HCT116 (cell line): ENCODE measurements around the gene VEPH1. TPM values are rescaled to one million over a fixed set of nuclear protein-coding genes. Genes with fewer than 3 reads are reported as not detected.

Experiments used
- ATAC-seq: fragments of 200-7000 bp; cut with Tn5 transposase; 2 replicates; pipeline ENCODE4 v1.9.1; 2020; ENCODE audit warnings: mild to moderate bottlenecking, moderate library complexity
- BruUV-seq: library from RNA; stranded (reverse); fragments of 400-500 nt; replicated peaks from 2 replicates; lab custom pipeline; 2021; lab: Mats Ljungman, UMichigan
- CTCF ChIA-PET: fragments of 300-600 bp; sonication (Branson Sonifier 250); formaldehyde crosslinking; loops from one replicate; lab custom pipeline; 2021; ENCODE audit warnings: antibody characterized with exemption; lab: Charles Lee
- POLR2A ChIA-PET: fragments of 300-600, 350-600 bp; sonication (Branson Sonifier 250); formaldehyde crosslinking; loops from one replicate; lab custom pipeline; 2021; ENCODE audit warnings: antibody characterized with exemption; lab: Charles Lee
- RAD21 ChIA-PET, 2 experiments: fragments of 300-600 bp; sonication (Branson Sonifier 250); formaldehyde crosslinking; loops; one replicate each; lab custom pipeline; 2023; ENCODE audit warnings: low total read pairs in 2 of 2; ENCODE audit not compliant: uncharacterized antibody in 2 of 2, unreplicated experiment in 2 of 2, low non-redundant PET in 1 of 2; lab: Charles Lee
- DNase-seq: peaks from one replicate; pipeline ENCODE4 v3.0.0-alpha.2; 2010; ENCODE audit warnings: low read depth, low spot score
- H2AFZ ChIP-seq: fragments of 200-600 bp; shearing (Covaris generic), sonication (generic); 2 replicates; pipeline ENCODE4 v1.6.1; 2017; ENCODE audit warnings: low read depth, mixed run types, mixed read lengths, antibody characterized with exemption, low read length; ENCODE audit not compliant: poor library complexity, severe bottlenecking
- H3K27ac ChIP-seq: 2 replicates; pipeline ENCODE4 v1.5.1; 2012; ENCODE audit warnings: low read depth, low read length
- H3K27me3 ChIP-seq: fragments of 200-600 bp; sonication (generic); 2 replicates; pipeline ENCODE4 v1.6.1; 2016; ENCODE audit warnings: mixed run types, low read length, mixed read lengths; ENCODE audit not compliant: insufficient read depth
- H3K36me3 ChIP-seq, 2 experiments: fragments of 200-500 bp in 1 of 2; fragments of 200-600 bp in 1 of 2; sonication (Bioruptor generic) in 1 of 2; sonication (generic) in 1 of 2; 2 replicates each; pipeline versions ENCODE4 v1.5.1 to v1.6.1; 2014 to 2016; ENCODE audit warnings: low read length in 2 of 2, inconsistent platforms in 1 of 2, mixed read lengths in 1 of 2, mixed run types in 1 of 2; ENCODE audit not compliant: insufficient read depth in 2 of 2, control insufficient read depth in 1 of 2
- H3K4me1 ChIP-seq, 2 experiments: fragments of 200-600 bp in 1 of 2; sonication (generic) in 1 of 2; 2 replicates each; pipeline versions ENCODE4 v1.5.1 to v1.6.1; 2012 to 2017; ENCODE audit warnings: low read length in 2 of 2, inconsistent platforms in 1 of 2, mild to moderate bottlenecking in 1 of 2, mixed read lengths in 1 of 2, mixed run types in 1 of 2, moderate library complexity in 1 of 2; ENCODE audit not compliant: insufficient read depth in 2 of 2, control insufficient read depth in 1 of 2
- H3K4me2 ChIP-seq: fragments of 200-600 bp; sonication (generic); 2 replicates; pipeline ENCODE4 v1.6.1; 2017; ENCODE audit warnings: mixed run types, low read length, mixed read lengths
- H3K4me3 ChIP-seq, 2 experiments: fragments of 200-600 bp in 1 of 2; sonication (generic) in 1 of 2; replicated peaks in 1 of 2; 2 replicates each; pipeline ENCODE4 v1.5.1; 2011 to 2016; ENCODE audit warnings: low read length in 2 of 2, control low read depth in 1 of 2, low read depth in 1 of 2, mild to moderate bottlenecking in 1 of 2, mixed read lengths in 1 of 2, mixed run types in 1 of 2
- H3K79me2 ChIP-seq: fragments of 200-600 bp; sonication (generic); 2 replicates; pipeline ENCODE4 v1.6.1; 2017; ENCODE audit warnings: mild to moderate bottlenecking, mixed run types, low read length, moderate library complexity, mixed read lengths; ENCODE audit not compliant: insufficient read depth
- H3K9ac ChIP-seq: fragments of 200-600 bp; sonication (generic); 2 replicates; pipeline ENCODE4 v1.6.1; 2016; ENCODE audit warnings: low read length, mixed read lengths
- H3K9me2 ChIP-seq: fragments of 200-600 bp; sonication (generic), shearing (Covaris generic); 2 replicates; pipeline ENCODE4 v1.6.1; 2017; ENCODE audit warnings: mixed run types, mild to moderate bottlenecking, moderate library complexity; ENCODE audit not compliant: insufficient read depth
- H3K9me3 ChIP-seq, 2 experiments: fragments of 200-500 bp in 1 of 2; fragments of 200-600 bp in 1 of 2; sonication (Bioruptor generic) in 1 of 2; sonication (generic) in 1 of 2; 2 replicates each; pipeline ENCODE4 v1.6.1; 2014 to 2017; ENCODE audit warnings: low read length in 2 of 2, mixed read lengths in 2 of 2, inconsistent platforms in 1 of 2, low read depth in 1 of 2, mild to moderate bottlenecking in 1 of 2, mixed run types in 1 of 2, moderate library complexity in 1 of 2; ENCODE audit not compliant: control insufficient read depth in 1 of 2, insufficient read depth in 1 of 2
- H4K20me1 ChIP-seq: fragments of 200-600 bp; sonication (generic), shearing (Covaris generic); 2 replicates; pipeline ENCODE4 v1.6.1; 2017; ENCODE audit warnings: mixed run types, mild to moderate bottlenecking, moderate library complexity; ENCODE audit not compliant: insufficient read depth
- EZH2 ChIP-seq: fragments of 200-600 bp; sonication (generic); IDR thresholded peaks from 2 replicates; pipeline ENCODE4 v1.6.1; 2017; ENCODE audit warnings: antibody characterized with exemption, mixed run types
- JUND ChIP-seq: IDR thresholded peaks from 2 replicates; pipeline ENCODE4 v1.6.1; 2012
- POLR2A ChIP-seq: IDR thresholded peaks from 2 replicates; pipeline ENCODE4 v1.7.0; 2011; ENCODE audit warnings: borderline replicate concordance; ENCODE audit not compliant: insufficient read depth, insufficient read length; ENCODE audit errors: extremely low read depth
- POLR2AphosphoS5 ChIP-seq: IDR thresholded peaks from 2 replicates; pipeline ENCODE4 v1.6.1; 2011; ENCODE audit warnings: mild to moderate bottlenecking, low read depth, low read length, moderate library complexity
- SRF ChIP-seq: IDR thresholded peaks from 2 replicates; pipeline ENCODE4 v1.6.1; 2012; ENCODE audit warnings: low read depth
- ZFX ChIP-seq: fragments of 450-650 bp; IDR thresholded peaks from 2 replicates; pipeline ENCODE4 v1.6.1; 2017
- intact Hi-C: fragments of 100-400 bp; cut with micrococcal nuclease; formaldehyde crosslinking; loops from 2 replicates; pipeline ENCODE4 v1.10.0; 2022
- total RNA-seq: library from RNA; stranded (reverse); gene quantifications from one replicate; pipeline ENCODE4 v1.2.1, GENCODE V29; 2021; ENCODE audit not compliant: unreplicated experiment
- TF ChIP-seq, protein P1 (sequence below): IDR thresholded peaks from 2 replicates; pipeline ENCODE4 v1.6.1; 2012; ENCODE audit warnings: low read depth
- TF ChIP-seq, protein P2 (sequence below): IDR thresholded peaks from 2 replicates; pipeline ENCODE4 v1.6.1; 2012

VEPH1 gene
- total RNA-seq, 1 experiment from 2014 or later: 4.9 TPM

DNA sequence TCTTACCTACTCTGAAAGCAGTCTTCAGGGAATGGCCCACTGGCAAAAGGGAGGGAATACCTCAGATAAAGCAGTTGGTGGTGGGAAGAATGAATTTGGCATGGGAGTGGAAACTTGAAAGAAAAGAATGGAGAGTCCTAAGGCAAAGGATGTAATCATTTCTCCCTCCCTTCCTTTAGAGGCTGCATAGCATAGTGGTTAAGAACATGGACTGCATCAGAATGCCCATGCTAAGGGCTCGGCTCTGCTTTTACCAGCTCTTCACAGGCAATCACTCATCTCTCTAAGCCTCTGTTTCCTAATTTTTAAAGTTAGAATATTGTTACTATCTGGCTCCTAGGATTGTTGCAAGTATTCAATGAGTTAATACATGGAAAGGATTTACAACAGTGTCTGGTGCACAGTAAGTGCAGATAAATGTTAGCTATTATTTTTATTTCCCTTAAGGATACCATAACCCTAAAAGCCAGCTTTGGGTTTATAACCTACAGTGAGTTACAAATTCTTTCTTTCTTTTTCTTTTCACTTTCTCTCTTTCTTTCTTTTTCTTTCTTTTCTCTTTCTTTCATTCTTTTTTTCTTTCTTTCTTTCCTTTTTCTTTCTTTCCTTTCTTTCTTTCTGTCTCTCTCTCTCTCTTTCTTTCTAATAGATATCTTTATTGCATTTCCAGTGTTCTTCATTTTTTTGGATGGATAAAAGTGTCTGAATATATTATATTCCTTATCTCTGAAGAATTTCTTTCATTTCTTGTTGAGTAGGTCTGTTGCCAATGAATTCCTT lies 23.6 kb downstream of the VEPH1 start:
- no peak for DNase-seq
- no peak overlapping the region for H2AFZ ChIP-seq
- H3K79me2 ChIP-seq: no peaks in the 10 kb centered on the region
- no peaks in the 10 kb centered on the region for H3K9me3 ChIP-seq
- no TSS peak for BruUV-seq
- TF ChIP-seq, protein P1, sequence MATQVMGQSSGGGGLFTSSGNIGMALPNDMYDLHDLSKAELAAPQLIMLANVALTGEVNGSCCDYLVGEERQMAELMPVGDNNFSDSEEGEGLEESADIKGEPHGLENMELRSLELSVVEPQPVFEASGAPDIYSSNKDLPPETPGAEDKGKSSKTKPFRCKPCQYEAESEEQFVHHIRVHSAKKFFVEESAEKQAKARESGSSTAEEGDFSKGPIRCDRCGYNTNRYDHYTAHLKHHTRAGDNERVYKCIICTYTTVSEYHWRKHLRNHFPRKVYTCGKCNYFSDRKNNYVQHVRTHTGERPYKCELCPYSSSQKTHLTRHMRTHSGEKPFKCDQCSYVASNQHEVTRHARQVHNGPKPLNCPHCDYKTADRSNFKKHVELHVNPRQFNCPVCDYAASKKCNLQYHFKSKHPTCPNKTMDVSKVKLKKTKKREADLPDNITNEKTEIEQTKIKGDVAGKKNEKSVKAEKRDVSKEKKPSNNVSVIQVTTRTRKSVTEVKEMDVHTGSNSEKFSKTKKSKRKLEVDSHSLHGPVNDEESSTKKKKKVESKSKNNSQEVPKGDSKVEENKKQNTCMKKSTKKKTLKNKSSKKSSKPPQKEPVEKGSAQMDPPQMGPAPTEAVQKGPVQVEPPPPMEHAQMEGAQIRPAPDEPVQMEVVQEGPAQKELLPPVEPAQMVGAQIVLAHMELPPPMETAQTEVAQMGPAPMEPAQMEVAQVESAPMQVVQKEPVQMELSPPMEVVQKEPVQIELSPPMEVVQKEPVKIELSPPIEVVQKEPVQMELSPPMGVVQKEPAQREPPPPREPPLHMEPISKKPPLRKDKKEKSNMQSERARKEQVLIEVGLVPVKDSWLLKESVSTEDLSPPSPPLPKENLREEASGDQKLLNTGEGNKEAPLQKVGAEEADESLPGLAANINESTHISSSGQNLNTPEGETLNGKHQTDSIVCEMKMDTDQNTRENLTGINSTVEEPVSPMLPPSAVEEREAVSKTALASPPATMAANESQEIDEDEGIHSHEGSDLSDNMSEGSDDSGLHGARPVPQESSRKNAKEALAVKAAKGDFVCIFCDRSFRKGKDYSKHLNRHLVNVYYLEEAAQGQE: no peak
- TF ChIP-seq EZH2: no peak
- no peak for TF ChIP-seq POLR2A
- no peak for TF ChIP-seq JUND
- TF ChIP-seq, protein P2, sequence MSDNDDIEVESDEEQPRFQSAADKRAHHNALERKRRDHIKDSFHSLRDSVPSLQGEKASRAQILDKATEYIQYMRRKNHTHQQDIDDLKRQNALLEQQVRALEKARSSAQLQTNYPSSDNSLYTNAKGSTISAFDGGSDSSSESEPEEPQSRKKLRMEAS: no peak
- no peak for TF ChIP-seq POLR2AphosphoS5
- TF ChIP-seq SRF: no peak
- TF ChIP-seq ZFX: no peak
- intact Hi-C loops: no loop called here
- H3K36me3 ChIP-seq: no peaks in the 10 kb centered on the region
- POLR2A ChIA-PET: no interaction called here
- H3K4me3 ChIP-seq: no peak overlapping the region
- H4K20me1 ChIP-seq: no peaks in the 10 kb centered on the region
- no peaks in the 10 kb centered on the region for H3K27me3 ChIP-seq
- no peak overlapping the region for H3K4me2 ChIP-seq
- no peak overlapping the region for H3K27ac ChIP-seq
- CTCF ChIA-PET: no interaction called here
- H3K9ac ChIP-seq: no peak overlapping the region
- RAD21 ChIA-PET: no interaction called here
- no peak for ATAC-seq
- H3K4me1 ChIP-seq: no peaks in the 10 kb centered on the region
- no peaks in the 10 kb centered on the region for H3K9me2 ChIP-seq
